ENCODE results near the gene RPGR. TPM values are rescaled to one million over a fixed set of nuclear protein-coding genes. Genes with fewer than 3 reads are reported as not detected.
A peak's percentile ranks its signal among the peaks of the same experiment; 100 is the strongest.

RPGR gene
- total and polyA plus RNA-seq, 10 donors: 5.9 to 34.5 (median 12.5) TPM

DNA sequence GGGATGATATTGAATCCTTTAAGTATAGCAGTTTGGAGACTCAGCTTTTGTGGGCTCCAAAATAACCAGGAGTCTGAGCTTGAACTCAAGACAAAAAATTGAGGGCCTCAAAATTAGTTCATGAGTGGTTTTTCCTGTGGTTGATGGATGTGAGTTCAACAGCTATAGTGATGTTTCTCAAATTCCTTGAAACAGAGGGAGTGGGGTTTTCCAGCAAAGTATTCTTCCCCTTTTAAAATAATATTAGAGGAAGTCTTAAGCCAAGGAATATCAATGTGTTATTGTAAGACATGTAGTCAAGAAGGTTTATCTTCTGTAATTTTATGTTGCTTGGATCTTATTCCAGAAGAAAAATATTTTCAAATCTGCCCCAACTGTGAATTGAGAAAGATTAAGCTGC lies 35.7 kb upstream of the RPGR start:
- Histone ChIP-seq H3K9me3 (no peaks in the 10 kb centered on the region), H3K27ac (no peak overlapping the region), H3K36me3 (no peaks in the 10 kb centered on the region), H3K27me3 (replicated peaks in 1 of 7) (peaks cover 0 to 15% (median 0%) of the 10 kb centered on the region in 7 donors), H3K4me3 (no peak overlapping the region), H3K4me1 (no peaks in the 10 kb centered on the region)
- no peak for TF ChIP-seq POLR2A (IDR thresholded peaks at IDR 0.05)
- TF ChIP-seq POLR2AphosphoS5 (IDR thresholded peaks at IDR 0.05): no peak
- TF ChIP-seq, protein P1, sequence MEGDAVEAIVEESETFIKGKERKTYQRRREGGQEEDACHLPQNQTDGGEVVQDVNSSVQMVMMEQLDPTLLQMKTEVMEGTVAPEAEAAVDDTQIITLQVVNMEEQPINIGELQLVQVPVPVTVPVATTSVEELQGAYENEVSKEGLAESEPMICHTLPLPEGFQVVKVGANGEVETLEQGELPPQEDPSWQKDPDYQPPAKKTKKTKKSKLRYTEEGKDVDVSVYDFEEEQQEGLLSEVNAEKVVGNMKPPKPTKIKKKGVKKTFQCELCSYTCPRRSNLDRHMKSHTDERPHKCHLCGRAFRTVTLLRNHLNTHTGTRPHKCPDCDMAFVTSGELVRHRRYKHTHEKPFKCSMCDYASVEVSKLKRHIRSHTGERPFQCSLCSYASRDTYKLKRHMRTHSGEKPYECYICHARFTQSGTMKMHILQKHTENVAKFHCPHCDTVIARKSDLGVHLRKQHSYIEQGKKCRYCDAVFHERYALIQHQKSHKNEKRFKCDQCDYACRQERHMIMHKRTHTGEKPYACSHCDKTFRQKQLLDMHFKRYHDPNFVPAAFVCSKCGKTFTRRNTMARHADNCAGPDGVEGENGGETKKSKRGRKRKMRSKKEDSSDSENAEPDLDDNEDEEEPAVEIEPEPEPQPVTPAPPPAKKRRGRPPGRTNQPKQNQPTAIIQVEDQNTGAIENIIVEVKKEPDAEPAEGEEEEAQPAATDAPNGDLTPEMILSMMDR (IDR thresholded peaks at IDR 0.05 in 8 of 11, conservative IDR thresholded peaks at IDR 0.05 in 3 of 11): no peak
- intact Hi-C loops (cut with DNase I; ENCODE audit: low total_unique reads): no loop called here
- DNase-seq: no peak

DNA sequence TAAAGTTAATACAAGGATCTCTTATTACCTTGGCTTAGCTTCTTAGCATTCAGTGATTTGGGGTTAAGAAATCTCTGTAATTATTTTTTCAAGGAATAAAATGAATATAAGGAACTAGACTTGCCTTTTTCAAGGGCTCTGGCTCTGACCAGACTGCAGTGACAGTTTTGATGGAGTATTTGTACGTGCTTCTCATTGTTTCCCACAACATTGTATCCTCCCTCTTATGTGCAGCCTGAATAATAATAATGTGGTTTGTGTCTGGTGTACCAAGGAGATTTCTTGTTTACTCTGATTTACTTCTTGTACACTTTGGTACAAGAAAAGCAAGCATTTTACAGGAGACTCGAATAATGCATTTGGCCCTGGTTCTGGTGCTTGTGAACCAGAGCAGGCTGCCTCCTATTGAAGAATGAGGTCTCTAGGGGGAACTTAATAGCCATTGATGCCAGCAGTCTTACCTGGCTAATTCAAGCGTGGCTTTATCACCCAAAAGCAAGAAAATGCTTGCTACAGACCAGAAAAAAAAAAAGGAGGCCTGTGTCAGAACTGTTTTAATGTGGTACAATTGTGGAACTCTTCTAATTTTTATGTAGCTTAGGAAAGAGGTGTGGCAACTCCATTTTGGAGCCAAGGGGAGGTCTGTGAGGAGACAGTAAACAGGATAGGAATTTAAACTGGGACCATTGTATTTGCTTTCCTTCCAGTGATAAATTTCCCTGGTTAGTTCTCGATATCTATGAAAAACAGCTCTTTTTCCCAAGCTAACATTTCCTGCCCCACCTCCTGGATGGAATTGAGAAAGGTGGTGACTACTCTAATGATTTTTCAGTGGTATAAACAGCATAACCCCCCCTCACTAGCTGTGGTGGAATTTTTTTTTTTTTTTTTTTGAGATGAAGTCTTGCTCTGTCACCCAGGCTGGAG lies 30.7 kb upstream of the RPGR start:
- intact Hi-C loops (cut with DNase I; ENCODE audit: low total_unique reads): no loop called here
- Histone ChIP-seq H3K4me3 (no peak overlapping the region), H3K36me3 (no peaks in the 10 kb centered on the region), H3K27ac (peak overlapping the region in 5 of 8 donors; percentile 44 to 61 (median 51)), H3K4me1 (no peaks in the 10 kb centered on the region), H3K27me3 (replicated peaks in 1 of 7) (peaks cover 0 to 7% (median 0%) of the 10 kb centered on the region in 7 donors), H3K9me3 (no peaks in the 10 kb centered on the region)
- DNase-seq: no peak
- TF ChIP-seq POLR2A (IDR thresholded peaks at IDR 0.05): no peak
- TF ChIP-seq, protein P1 (IDR thresholded peaks at IDR 0.05 in 8 of 11, conservative IDR thresholded peaks at IDR 0.05 in 3 of 11): no peak
- TF ChIP-seq POLR2AphosphoS5 (IDR thresholded peaks at IDR 0.05): no peak
- 50 to 66% (median 53%) methylated on average over 4 of the region's 4 CpGs for WGBS, 5 donors

DNA sequence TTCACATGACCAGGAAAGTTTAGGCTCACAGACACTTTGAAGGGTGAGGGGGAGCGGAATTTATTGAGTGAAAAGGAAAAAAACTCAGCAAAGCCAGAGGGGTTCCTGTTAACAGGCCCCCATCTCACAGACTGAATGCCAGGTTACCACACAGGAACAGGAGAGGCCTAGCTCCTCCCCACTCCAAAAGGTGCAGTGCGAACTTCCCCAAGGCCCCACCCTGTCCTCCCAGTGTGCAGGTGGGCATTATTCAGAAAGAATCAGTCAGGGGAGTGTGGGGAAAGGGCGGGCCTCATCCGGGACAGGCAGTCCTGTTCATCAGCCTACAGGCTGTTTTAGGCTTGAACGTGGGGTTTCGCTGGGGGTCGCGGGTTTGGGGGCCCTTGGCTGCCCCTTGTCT lies 29.1 kb upstream of the RPGR start:
- 74 to 95% (median 88%) methylated on average over 8 of the region's 8 CpGs for WGBS, 5 donors

DNA sequence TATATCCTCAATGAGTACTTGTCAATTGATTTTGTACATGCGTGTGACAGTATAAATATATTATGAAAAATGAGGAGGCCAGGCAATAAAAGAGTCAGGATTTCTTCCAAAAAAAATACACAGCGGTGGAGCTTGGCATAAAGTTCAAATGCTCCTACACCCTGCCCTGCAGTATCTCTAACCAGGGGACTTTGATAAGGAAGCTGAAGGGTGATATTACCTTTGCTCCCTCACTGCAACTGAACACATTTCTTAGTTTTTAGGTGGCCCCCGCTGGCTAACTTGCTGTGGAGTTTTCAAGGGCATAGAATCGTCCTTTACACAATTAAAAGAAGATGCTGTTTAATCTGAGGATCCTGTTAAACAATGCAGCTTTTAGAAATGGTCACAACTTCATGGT lies 25.1 kb upstream of the RPGR start, which contains the start of gene OTC:
Gene OTC (plus strand): TSS at position 243 of the 400 bp plus-strand sequence. CDS start 93 bp downstream, at position 336.
- no peak within 1 kb of the TSS for H3K27ac ChIP-seq
- intact Hi-C loops (cut with DNase I; ENCODE audit: low total_unique reads): no loop called here
- DNase-seq: no peak
- no peak within 1 kb of the TSS for H3K4me3 ChIP-seq
- TF ChIP-seq POLR2A (IDR thresholded peaks at IDR 0.05): no peak
- TF ChIP-seq, protein P1 (IDR thresholded peaks at IDR 0.05 in 8 of 11, conservative IDR thresholded peaks at IDR 0.05 in 3 of 11): no peak
- no peak for TF ChIP-seq POLR2AphosphoS5 (IDR thresholded peaks at IDR 0.05)
- H3K27me3 ChIP-seq (replicated peaks in 1 of 7): peaks cover 0 to 3% (median 0%) of the 10 kb centered on the region in 7 donors
- H3K9me3 ChIP-seq: no peaks in the 10 kb centered on the region
- 65 to 94% (median 88%) methylated on average over 4 of the region's 4 CpGs for WGBS, 5 donors
- no peaks in the 10 kb centered on the region for H3K36me3 ChIP-seq
- peaks cover 0 to 3% (median 0%) of the 10 kb centered on the region in 6 donors for H3K4me1 ChIP-seq

More for the DNA sequence above, 29.1 kb upstream of the RPGR start:
- no peaks in the 10 kb centered on the region for H3K36me3 ChIP-seq
- DNase-seq: no peak
- H3K4me3 ChIP-seq: no peak overlapping the region
- peaks cover 0 to 7% (median 0%) of the 10 kb centered on the region in 7 donors for H3K27me3 ChIP-seq (replicated peaks in 1 of 7)
- H3K9me3 ChIP-seq: no peaks in the 10 kb centered on the region
- no peak overlapping the region for H3K27ac ChIP-seq
- TF ChIP-seq POLR2AphosphoS5 (IDR thresholded peaks at IDR 0.05) (no peak), POLR2A (IDR thresholded peaks at IDR 0.05) (no peak)
- TF ChIP-seq, protein P1 (IDR thresholded peaks at IDR 0.05 in 8 of 11, conservative IDR thresholded peaks at IDR 0.05 in 3 of 11): no peak
- intact Hi-C loops (cut with DNase I; ENCODE audit: low total_unique reads): no loop called here
- no peaks in the 10 kb centered on the region for H3K4me1 ChIP-seq
